ENCODE data around the gene WDR88. TPM values are rescaled to one million over a fixed set of nuclear protein-coding genes. Genes with fewer than 3 reads are reported as not detected.

WDR88 gene
- total and polyA plus RNA-seq, 2 experiments from 2014 or later = not detected

GRCh38 chr19:33139165-33139564 is 7.3 kb downstream of the WDR88 start:
- Histone ChIP-seq H3K4me3 (no peak overlapping the region), H3K27me3 (ENCODE audit: insufficient read depth) (no peaks in the 10 kb centered on the region), H3K4me2 (no peak overlapping the region), H4K20me1 (replicated peaks; ENCODE audit: insufficient read depth) (no peaks in the 10 kb centered on the region), H2AFZ (peak overlapping the region; percentile 81), H3K9me2 (ENCODE audit: insufficient read depth) (no peaks in the 10 kb centered on the region), H3K36me3 (ENCODE audit: insufficient read depth) (no peaks in the 10 kb centered on the region), H3K4me1 (ENCODE audit: insufficient read depth) (no peaks in the 10 kb centered on the region), H3K27ac (ENCODE audit: low read depth) (no peak overlapping the region), H3K79me2 (replicated peaks; ENCODE audit: insufficient read depth) (no peaks in the 10 kb centered on the region), H3F3A (replicated peaks; ENCODE audit: low read depth) (no peaks in the 10 kb centered on the region)
- no peaks in the 10 kb centered on the region for H3K27me3 Mint-ChIP-seq (ENCODE audit: insufficient read depth, low read depth, poor library complexity)
- TF ChIP-seq JUNB (IDR thresholded peaks at IDR 0.05; ENCODE audit: unreplicated experiment) (no peak), CREB1 (CRISPR knock-in tag; IDR thresholded peaks at IDR 0.05; ENCODE audit: low read depth) (no peak), POLR2AphosphoS5 (IDR thresholded peaks at IDR 0.05; ENCODE audit: low read depth) (no peak), ZNF331 (CRISPR knock-in tag; IDR thresholded peaks at IDR 0.05; ENCODE audit: low read depth) (no peak), EZH2 (IDR thresholded peaks at IDR 0.05; ENCODE audit: low read depth, unreplicated experiment) (no peak), REST (IDR thresholded peaks at IDR 0.05; ENCODE audit: unreplicated experiment) (no peak), ETS1 (IDR thresholded peaks at IDR 0.05) (no peak), ZNF114 (CRISPR knock-in tag; IDR thresholded peaks at IDR 0.05) (no peak), EZH2phosphoT487 (IDR thresholded peaks at IDR 0.05; ENCODE audit: unreplicated experiment) (no peak), ZNF462 (CRISPR knock-in tag; IDR thresholded peaks at IDR 0.05) (no peak), STAT1 (IDR thresholded peaks at IDR 0.05; ENCODE audit: unreplicated experiment) (no peak), CTCF (conservative IDR thresholded peaks at IDR 0.05; ENCODE audit: low read depth in 2 of 2) (no peak), NANOG (IDR thresholded peaks at IDR 0.05; ENCODE audit: borderline replicate concordance) (no peak)
- H3K4me1 Mint-ChIP-seq = peaks cover 11% of the 10 kb centered on the region; the same call in 2 of the 3 replicates
- H3K9me3 Mint-ChIP-seq = no peaks in the 10 kb centered on the region
- no peak overlapping the region for H3K4me3 Mint-ChIP-seq
- peak; percentile 17 for DNase-seq (ENCODE audit: low spot score)
- H3K36me3 Mint-ChIP-seq (ENCODE audit: low read depth) = no peaks in the 10 kb centered on the region
- H3K27ac Mint-ChIP-seq = no peak overlapping the region
- no peak for ATAC-seq
